ENCODE results near the gene MMP28.

DNA sequence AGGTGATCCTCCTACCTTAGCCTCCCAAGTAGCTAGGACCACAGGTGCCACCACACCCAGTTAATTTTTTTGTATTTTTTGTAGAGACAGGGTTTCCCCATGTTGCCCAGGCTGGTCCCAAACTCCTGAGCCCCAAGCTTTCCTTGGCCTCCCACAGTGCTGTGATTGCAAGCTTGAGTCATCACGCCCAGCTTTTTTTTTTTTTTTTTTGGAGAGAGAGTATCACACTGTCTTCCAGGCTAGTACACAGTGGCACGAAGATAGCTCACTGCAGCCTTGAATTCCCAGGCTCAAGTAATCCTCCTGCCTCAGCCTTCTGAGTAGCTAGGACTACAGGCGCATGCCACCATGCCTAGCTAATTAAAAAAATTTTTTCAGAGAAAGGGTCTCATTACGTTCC is 46.1 kb upstream of the MMP28 start:
- TF ChIP-seq CEBPB (IDR thresholded peaks at IDR 0.05; ENCODE audit: borderline replicate concordance in 1 of 2, low read depth in 2 of 2, low read length in 2 of 2) (no peak), RAD21 (IDR thresholded peaks at IDR 0.05; ENCODE audit: insufficient read depth, low read depth, low read length) (no peak), MYB (IDR thresholded peaks at IDR 0.05; ENCODE audit: borderline replicate concordance, low read depth, low read length) (no peak), EP300 (IDR thresholded peaks at IDR 0.05; ENCODE audit: borderline replicate concordance in 1 of 2, control insufficient read depth in 1 of 2, low read depth in 2 of 2, low read length in 2 of 2) (no peak), CREB1 (IDR thresholded peaks at IDR 0.05; ENCODE audit: low read depth) (no peak), POU2F2 (IDR thresholded peaks at IDR 0.05; ENCODE audit: borderline replicate concordance, low read depth, low read length) (no peak), NFYB (IDR thresholded peaks at IDR 0.05; ENCODE audit: insufficient read depth, low read depth, low read length) (no peak), SREBF2 (IDR thresholded peaks at IDR 0.05; ENCODE audit: low read length) (no peak), POLR2AphosphoS5 (IDR thresholded peaks at IDR 0.05; ENCODE audit: low read length) (no peak)
